HG03108 (cell line): ENCODE results near the gene B4GALNT4.
"Not testable (repeated sequence)": the region's sequence is repeated elsewhere in the genome, so short reads cannot be mapped to it uniquely, and the experiment has no call there.

Experiments
- ATAC-seq: cut with Tn5 transposase; IDR thresholded peaks from one replicate; pipeline ENCODE4 v1.9.1; 2021; ENCODE audit warnings: moderate library complexity; ENCODE audit not compliant: unreplicated experiment

The B4GALNT4 gene

GRCh38 chr11:373716-374551 is 4.6 kb downstream of the B4GALNT4 start:
- ATAC-seq: no peak

GRCh38 chr11:375065-376025 is 6.0 kb downstream of the B4GALNT4 start:
- ATAC-seq: no peak

GRCh38 chr11:376531-377173 is 7.4 kb downstream of the B4GALNT4 start:
- no peak for ATAC-seq

- ATAC-seq: no peak
Observed at GRCh38 chr11:377174-377865, 8.0 kb downstream of the B4GALNT4 start.

- no peak for ATAC-seq
Observed at GRCh38 chr11:377883-378500, 8.7 kb downstream of the B4GALNT4 start.

- no peak for ATAC-seq
Observed at GRCh38 chr11:379205-380094, 10.2 kb downstream of the B4GALNT4 start.

GRCh38 chr11:380095-380480 is 10.8 kb downstream of the B4GALNT4 start:
- ATAC-seq: no peak

GRCh38 chr11:380491-380890 is 11.2 kb downstream of the B4GALNT4 start:
- ATAC-seq: no peak

GRCh38 chr11:380996-381395 is 11.7 kb downstream of the B4GALNT4 start:
- no peak for ATAC-seq

- ATAC-seq: no peak
Observed at GRCh38 chr11:381501-382072, 12.3 kb downstream of the B4GALNT4 start.

- ATAC-seq: no peak
Observed at GRCh38 chr11:382081-382629, 12.9 kb downstream of the B4GALNT4 start.

- ATAC-seq: no peak
Observed at GRCh38 chr11:383431-383830, 14.1 kb downstream of the B4GALNT4 start.

- no peak for ATAC-seq
Observed at GRCh38 chr11:384511-384910, 15.2 kb downstream of the B4GALNT4 start.

GRCh38 chr11:385594-386351 is 16.5 kb downstream of the B4GALNT4 start:
- ATAC-seq: no peak

GRCh38 chr11:386483-386882 is 17.2 kb downstream of the B4GALNT4 start:
- no peak for ATAC-seq

- ATAC-seq: no peak
Observed at GRCh38 chr11:387193-387793, 18.0 kb downstream of the B4GALNT4 start.

- ATAC-seq: not testable (repeated sequence)
Observed at GRCh38 chr11:389369-389768, 20.1 kb downstream of the B4GALNT4 start.
